Right hindlimb (tissue), 1 donor: ENCODE results near the gene RNF141.

ENCODE experiments used
- DNase-seq: peaks from one replicate; pipeline ENCODE4 v3.0.0-alpha.2; 2018

The RNF141 gene

GRCh38 chr11:10480026-10480425 lies 61.0 kb downstream of the RNF141 start:
- DNase-seq: no peak

- DNase-seq: no peak
These were observed 62.1 kb downstream of the RNF141 start for GRCh38 chr11:10478574-10479550.

- DNase-seq: no peak
These were observed 62.9 kb downstream of the RNF141 start for GRCh38 chr11:10478066-10478465.

- DNase-seq: no peak
These were observed 63.3 kb downstream of the RNF141 start for GRCh38 chr11:10477690-10478046.

- no peak for DNase-seq
These were observed 63.9 kb downstream of the RNF141 start for GRCh38 chr11:10476927-10477689.

- DNase-seq: no peak
These were observed 64.6 kb downstream of the RNF141 start for GRCh38 chr11:10476342-10476741.

GRCh38 chr11:10474551-10474950 lies 66.4 kb downstream of the RNF141 start:
- DNase-seq: no peak

- no peak for DNase-seq
These were observed 67.6 kb downstream of the RNF141 start for GRCh38 chr11:10473371-10473770.

- DNase-seq: no peak
These were observed 78.2 kb downstream of the RNF141 start for GRCh38 chr11:10462746-10463300.
